Epithelial cell of prostate (primary cell): ENCODE measurements around the gene LEF1.
"Not testable (repeated sequence)": the region's sequence is repeated elsewhere in the genome, so short reads cannot be mapped to it uniquely, and the experiment has no call there.

Source experiments
- DNase-seq: peaks from one replicate; pipeline ENCODE4 v3.0.0-alpha.2; 2011; ENCODE audit warnings: low read depth, low spot score
- H3K27ac ChIP-seq: fragments of 450-650 bp; 2 replicates; pipeline ENCODE4 v1.5.1; 2017; ENCODE audit warnings: mild to moderate bottlenecking

The LEF1 gene

GRCh38 chr4:108045687-108046024 is 123.1 kb downstream of the LEF1 start:
- no peak overlapping the region for H3K27ac ChIP-seq
- no peak for DNase-seq

- DNase-seq = no peak
- no peak overlapping the region for H3K27ac ChIP-seq
Observed at GRCh38 chr4:108044951-108045686, 123.6 kb downstream of the LEF1 start.

GRCh38 chr4:108043526-108043925 is 125.2 kb downstream of the LEF1 start:
- H3K27ac ChIP-seq = no peak overlapping the region

GRCh38 chr4:108042927-108043326 is 125.8 kb downstream of the LEF1 start:
- no peak for DNase-seq
- H3K27ac ChIP-seq = no peak overlapping the region

More at GRCh38 chr4:108043526-108043925, 125.2 kb downstream of the LEF1 start:
- no peak for DNase-seq

GRCh38 chr4:108037884-108038283 is 130.8 kb downstream of the LEF1 start:
- no peak for DNase-seq
- no peak overlapping the region for H3K27ac ChIP-seq

- no peak for DNase-seq
- H3K27ac ChIP-seq = no peak overlapping the region
Observed at GRCh38 chr4:108036213-108036612, 132.5 kb downstream of the LEF1 start.

GRCh38 chr4:108035691-108036090 is 133.0 kb downstream of the LEF1 start:
- DNase-seq = no peak
- H3K27ac ChIP-seq = no peak overlapping the region

- no peak overlapping the region for H3K27ac ChIP-seq
- no peak for DNase-seq
Observed at GRCh38 chr4:108034565-108034964, 134.2 kb downstream of the LEF1 start.

GRCh38 chr4:108033348-108033747 is 135.4 kb downstream of the LEF1 start:
- DNase-seq = no peak
- no peak overlapping the region for H3K27ac ChIP-seq

GRCh38 chr4:108031427-108032083 is 137.2 kb downstream of the LEF1 start:
- no peak for DNase-seq
- no peak overlapping the region for H3K27ac ChIP-seq

GRCh38 chr4:108030332-108030731 is 138.4 kb downstream of the LEF1 start:
- H3K27ac ChIP-seq = no peak overlapping the region
- DNase-seq = no peak

GRCh38 chr4:108029731-108030130 is 139.0 kb downstream of the LEF1 start:
- no peak overlapping the region for H3K27ac ChIP-seq
- DNase-seq = no peak

- H3K27ac ChIP-seq = no peak overlapping the region
- DNase-seq = no peak
Observed at GRCh38 chr4:108029016-108029720, 139.6 kb downstream of the LEF1 start.

- DNase-seq = no peak
- H3K27ac ChIP-seq = no peak overlapping the region
Observed at GRCh38 chr4:108024878-108025165, 143.9 kb downstream of the LEF1 start.

GRCh38 chr4:108024085-108024877 is 144.5 kb downstream of the LEF1 start:
- DNase-seq = no peak
- no peak overlapping the region for H3K27ac ChIP-seq

GRCh38 chr4:108018884-108019187 is 149.9 kb downstream of the LEF1 start:
- H3K27ac ChIP-seq = no peak overlapping the region
- DNase-seq = no peak

GRCh38 chr4:108018040-108018883 is 150.5 kb downstream of the LEF1 start:
- DNase-seq = no peak
- H3K27ac ChIP-seq = no peak overlapping the region

- DNase-seq = no peak
- H3K27ac ChIP-seq = no peak overlapping the region
Observed at GRCh38 chr4:108013955-108014354, 154.8 kb downstream of the LEF1 start.

- DNase-seq = no peak
- peak overlapping the region; percentile 13 for H3K27ac ChIP-seq
Observed at GRCh38 chr4:108013327-108013726, 155.4 kb downstream of the LEF1 start.

GRCh38 chr4:108012382-108012781 is 156.3 kb downstream of the LEF1 start:
- DNase-seq = not testable (repeated sequence)
- H3K27ac ChIP-seq = peak overlapping the region; percentile 13
